Mesenteric fat pad (tissue), 1 donor: ENCODE data around the gene KIFBP. TPM values are rescaled to one million over a fixed set of nuclear protein-coding genes. Genes with fewer than 3 reads are reported as not detected.
"Not testable (repeated sequence)": the region's sequence is repeated elsewhere in the genome, so short reads cannot be mapped to it uniquely, and the experiment has no call there.

Experiments used
- DNase-seq: peaks from one replicate; pipeline ENCODE4 v3.0.0-alpha.2; 2020; ENCODE audit warnings: low spot score
- long read RNA-seq: library from polyadenylated mRNA; unstranded; transcript quantifications from one replicate; pipeline ENCODE4 v2.0.0, GENCODE V29; 2020
- total RNA-seq: library from RNA; stranded (reverse); fragmentation: NEBNext Ultra II Directional; extraction: Animal tissue kit (Norgen Biotek cat#: 25700); gene quantifications from one replicate; pipeline ENCODE4 v1.2.1, GENCODE V29; 2021
- donor health status: DM: yes; HTN: yes; CAD: no.

Gene KIFBP
- total RNA-seq = 34.7 TPM
- long read RNA-seq, transcript KIF1BP-201 (7 exons, 2,544 nt) = major isoform, 154 of 165 reads
- long read RNA-seq, partial matches to known transcripts = 2 of 165 reads
- long read RNA-seq, other reads (novel, unspliced or antisense) = 6 of 165 reads

- peak; percentile 92 for DNase-seq
Measured at GRCh38 chr10:68988530-68989316, at the start of gene KIFBP. KIFBP (plus strand) TSS chr10:68988803; CDS start chr10:68988833, 30 bp downstream.

- no peak for DNase-seq
Measured at GRCh38 chr10:68938884-68939283, 49.7 kb upstream of the KIFBP start.

GRCh38 chr10:68940917-68941316 is 47.7 kb upstream of the KIFBP start:
- DNase-seq = not testable (repeated sequence)

- DNase-seq = no peak
Measured at GRCh38 chr10:68950598-68950997, 38.0 kb upstream of the KIFBP start.

- DNase-seq = no peak
Measured at GRCh38 chr10:68954904-68955303, 33.7 kb upstream of the KIFBP start.

- DNase-seq = no peak
Measured at GRCh38 chr10:68955355-68955831, 33.2 kb upstream of the KIFBP start.

GRCh38 chr10:68955832-68956532 is 32.6 kb upstream of the KIFBP start, which contains the start of gene DDX21:
DDX21 (plus strand) TSS chr10:68956170; CDS start chr10:68956226, 56 bp downstream.
- DNase-seq = peak; percentile 95

- no peak for DNase-seq
Measured at GRCh38 chr10:68957284-68957615, 31.4 kb upstream of the KIFBP start.

- no peak for DNase-seq
Measured at GRCh38 chr10:68957654-68958053, 30.9 kb upstream of the KIFBP start.

- DNase-seq = no peak
Measured at GRCh38 chr10:68959695-68960527, 28.7 kb upstream of the KIFBP start.

GRCh38 chr10:68963151-68963550 is 25.5 kb upstream of the KIFBP start:
- no peak for DNase-seq

- no peak for DNase-seq
Measured at GRCh38 chr10:68973975-68974374, 14.6 kb upstream of the KIFBP start.

- not testable (repeated sequence) for DNase-seq
Measured at GRCh38 chr10:68975936-68976473, 12.6 kb upstream of the KIFBP start.

GRCh38 chr10:68979738-68980137 is 8.9 kb upstream of the KIFBP start:
- DNase-seq = not testable (repeated sequence)

GRCh38 chr10:68981074-68981473 is 7.5 kb upstream of the KIFBP start:
- no peak for DNase-seq

- no peak for DNase-seq
Measured at GRCh38 chr10:68982389-68982788, 6.2 kb upstream of the KIFBP start.

- no peak for DNase-seq
Measured at GRCh38 chr10:68987611-68988010, 992 bp upstream of the KIFBP start.

GRCh38 chr10:68989317-68989990 is 851 bp downstream of the KIFBP start:
- no peak for DNase-seq

GRCh38 chr10:68992636-68993440 is 4.2 kb downstream of the KIFBP start:
- DNase-seq = no peak

- DNase-seq = no peak
Measured at GRCh38 chr10:68997211-68997610, 8.6 kb downstream of the KIFBP start.
